Mammary epithelial cell (primary cell): Measurements from ENCODE around the gene KCNN3.

Experiments
- CTCF ChIP-seq, 2 donors: IDR thresholded peaks in 1 of 2; conservative IDR thresholded peaks in 1 of 2; 2 replicates each; pipeline ENCODE4 v1.5.1; 2011 to 2012; ENCODE audit warnings: inconsistent platforms in 2 of 2, low read length in 2 of 2, mild to moderate bottlenecking in 2 of 2, control low read depth in 1 of 2, low read depth in 1 of 2; ENCODE audit not compliant: insufficient read depth in 1 of 2; ENCODE audit errors: extremely low read depth in 1 of 2
- EZH2 ChIP-seq: IDR thresholded peaks from 2 replicates; pipeline ENCODE4 v1.6.1; 2012; ENCODE audit warnings: low read length, inconsistent platforms, borderline replicate concordance

- TF ChIP-seq CTCF (conservative IDR thresholded peaks at IDR 0.05 in 1 of 2, IDR thresholded peaks at IDR 0.05 in 1 of 2; ENCODE audit: extremely low read depth in 1 of 2, insufficient read depth in 1 of 2, low read depth in 1 of 2, low read length in 2 of 2): no peak
- TF ChIP-seq EZH2: no peak
Measured at GRCh38 chr1:154764181-154764580, 105.9 kb downstream of the KCNN3 start.
